ENCODE data around the gene SALL2.

Gene SALL2

GRCh38 chr14:21505012-21505553 lies 21.1 kb downstream of the SALL2 start:
- TF ChIP-seq CTCF (IDR thresholded peaks at IDR 0.05; ENCODE audit: extremely low read depth, insufficient read depth, missing control alignments): no peak
- in situ Hi-C loops (cut with MboI; ENCODE audit: low pct_unique_long_range_greater_than_20kb, low sequenced_read_pairs, unreplicated experiment): no loop called here
- peak; percentile 30 for DNase-seq (ENCODE audit: low spot score)

DNA sequence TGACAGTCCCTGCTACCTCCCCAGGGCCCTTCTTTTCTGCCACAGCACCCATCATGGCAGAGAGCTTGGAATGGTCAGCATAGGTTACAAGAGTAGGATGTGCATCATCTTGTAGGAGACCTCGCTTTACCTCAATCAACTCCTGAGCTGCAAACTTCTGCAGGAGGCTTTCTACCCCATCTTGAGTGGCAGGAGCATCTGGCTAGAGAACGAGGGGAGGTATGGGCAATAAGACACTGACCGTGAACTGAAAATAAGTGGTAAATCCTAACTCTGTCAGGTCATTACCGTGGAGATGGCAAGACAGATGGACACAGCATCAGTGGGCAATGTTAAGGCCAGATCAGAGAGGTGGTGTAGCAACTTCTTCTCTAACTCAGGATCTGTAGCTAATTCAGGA lies 22.8 kb downstream of the SALL2 start:
- no peak for DNase-seq (ENCODE audit: low spot score)
- TF ChIP-seq CTCF (IDR thresholded peaks at IDR 0.05; ENCODE audit: extremely low read depth, insufficient read depth, missing control alignments): no peak
- in situ Hi-C loops (cut with MboI; ENCODE audit: low pct_unique_long_range_greater_than_20kb, low sequenced_read_pairs, unreplicated experiment): no loop called here

DNA sequence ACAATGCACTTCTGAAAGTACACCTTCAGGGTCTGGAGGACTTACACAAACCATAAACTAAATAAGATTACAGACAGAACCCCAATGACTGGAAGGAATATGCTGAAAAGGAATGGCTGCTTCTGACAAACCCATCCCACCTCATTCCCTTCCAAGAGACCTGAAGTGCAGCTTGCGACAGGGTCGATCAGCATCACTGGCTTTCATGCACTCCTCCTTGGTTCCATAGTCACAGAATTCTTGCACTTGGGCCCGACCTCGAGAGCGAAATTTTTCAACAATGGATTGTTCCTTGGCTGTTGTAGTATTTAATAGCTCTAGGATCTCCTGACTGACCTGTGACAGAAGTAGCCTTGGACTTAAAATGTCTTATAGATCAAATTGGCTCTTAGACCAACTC lies 24.6 kb downstream of the SALL2 start:
- in situ Hi-C loops (cut with MboI; ENCODE audit: low pct_unique_long_range_greater_than_20kb, low sequenced_read_pairs, unreplicated experiment): no loop called here
- no peak for DNase-seq (ENCODE audit: low spot score)
- no peak for TF ChIP-seq CTCF (IDR thresholded peaks at IDR 0.05; ENCODE audit: extremely low read depth, insufficient read depth, missing control alignments)

- in situ Hi-C loops (cut with MboI; ENCODE audit: low pct_unique_long_range_greater_than_20kb, low sequenced_read_pairs, unreplicated experiment): no loop called here
- TF ChIP-seq CTCF (IDR thresholded peaks at IDR 0.05; ENCODE audit: extremely low read depth, insufficient read depth, missing control alignments): peak; percentile 59
- DNase-seq (ENCODE audit: low spot score): peak; percentile 44
Observed at GRCh38 chr14:21498540-21499526, 27.3 kb downstream of the SALL2 start.

GRCh38 chr14:21496453-21496852 lies 29.7 kb downstream of the SALL2 start:
- TF ChIP-seq CTCF (IDR thresholded peaks at IDR 0.05; ENCODE audit: extremely low read depth, insufficient read depth, missing control alignments): no peak
- no peak for DNase-seq (ENCODE audit: low spot score)
- in situ Hi-C loops (cut with MboI; ENCODE audit: low pct_unique_long_range_greater_than_20kb, low sequenced_read_pairs, unreplicated experiment): no loop called here

DNA sequence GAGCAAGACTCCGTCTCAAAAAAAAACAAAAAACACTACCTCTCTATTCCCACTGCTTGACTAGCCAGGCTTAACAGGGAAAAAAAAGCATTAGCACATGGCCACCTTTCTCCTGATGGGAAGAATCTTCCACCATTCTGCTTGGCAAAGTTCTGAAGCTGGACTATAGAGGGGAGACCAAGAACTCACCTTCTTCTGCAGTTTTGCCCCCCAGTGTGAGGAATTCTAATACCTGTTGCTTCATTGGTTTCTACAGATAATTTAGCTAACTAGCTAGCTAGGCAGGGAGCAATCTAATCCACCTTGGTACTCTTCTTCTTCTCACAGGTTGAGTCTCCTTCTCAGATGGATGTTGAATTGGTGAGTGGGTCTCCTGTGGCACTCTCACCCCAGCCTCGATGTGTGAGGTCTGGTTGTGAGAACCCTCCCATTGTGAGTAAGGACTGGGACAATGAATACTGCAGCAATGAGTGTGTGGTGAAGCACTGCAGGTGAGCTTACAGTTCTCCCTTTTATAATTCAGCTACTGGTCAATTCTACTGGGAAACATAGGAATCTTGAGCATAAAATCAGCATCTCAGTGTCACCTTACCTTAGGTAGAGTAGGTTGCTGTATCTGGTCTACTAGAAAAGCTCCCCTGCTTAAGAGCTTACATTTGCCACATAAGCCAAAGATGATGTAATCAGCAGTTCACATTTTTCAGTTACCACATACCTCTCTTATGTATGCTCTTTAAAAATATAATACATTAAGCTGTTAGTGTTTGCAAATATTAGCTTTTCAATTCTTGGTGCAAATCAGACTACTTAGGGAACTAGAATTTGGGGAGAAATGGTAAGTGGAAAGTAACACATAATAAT lies 31.0 kb downstream of the SALL2 start:
- no peak for DNase-seq (ENCODE audit: low spot score)
- no peak for TF ChIP-seq CTCF (IDR thresholded peaks at IDR 0.05; ENCODE audit: extremely low read depth, insufficient read depth, missing control alignments)
- in situ Hi-C loops (cut with MboI; ENCODE audit: low pct_unique_long_range_greater_than_20kb, low sequenced_read_pairs, unreplicated experiment): no loop called here
